SK-N-SH treated with all-trans-retinoic acid at 6 μM for 48 hours (cell line): ENCODE measurements around the gene MEG3.

Experiments
- ATAC-seq: fragments of 200-7000 bp; cut with Tn5 transposase; 3 replicates; pipeline ENCODE4 v1.9.1; 2020; ENCODE audit warnings: mild to moderate bottlenecking, moderate library complexity
- ARNTL ChIP-seq: fragments of 450-650 bp; formaldehyde crosslinking; IDR thresholded peaks from 2 replicates; pipeline ENCODE4 v1.5.0; 2020; ENCODE audit warnings: low read depth, mild to moderate bottlenecking, moderate library complexity, borderline replicate concordance
- BACH2 ChIP-seq: fragments of 250-450 bp; sonication (Bioruptor Pico); IDR thresholded peaks from 2 replicates; pipeline ENCODE4 v1.9.0; 2021; ENCODE audit warnings: mild to moderate bottlenecking, borderline replicate concordance
- CREB5 ChIP-seq: fragments of 250-450 bp; sonication (Bioruptor Pico); IDR thresholded peaks from 2 replicates; pipeline ENCODE4 v1.5.1; 2020; ENCODE audit warnings: low read depth, mild to moderate bottlenecking, moderate library complexity
- CSDC2 ChIP-seq: fragments of 250-450 bp; sonication (Bioruptor Pico); IDR thresholded peaks from 2 replicates; pipeline ENCODE4 v1.5.0; 2020; ENCODE audit warnings: mild to moderate bottlenecking, moderate library complexity
- ESRRG ChIP-seq: fragments of 250-450 bp; sonication (Bioruptor Pico); IDR thresholded peaks from 2 replicates; pipeline ENCODE4 v1.6.1; 2021; ENCODE audit warnings: mild to moderate bottlenecking
- GLIS3 ChIP-seq: fragments of 250-450 bp; sonication (Bioruptor Pico); IDR thresholded peaks from 2 replicates; pipeline ENCODE4 v1.5.0; 2020; ENCODE audit warnings: mild to moderate bottlenecking, moderate library complexity
- ISL1 ChIP-seq: fragments of 250-450 bp; sonication (Bioruptor Pico); IDR thresholded peaks from 2 replicates; pipeline ENCODE4 v2.1.2; 2022; ENCODE audit warnings: mild to moderate bottlenecking, moderate library complexity
- PATZ1 ChIP-seq: fragments of 250-450 bp; sonication (Bioruptor Pico); IDR thresholded peaks from 2 replicates; pipeline ENCODE4 v1.8.0; 2020; ENCODE audit warnings: mild to moderate bottlenecking, moderate library complexity, borderline replicate concordance
- POU6F1 ChIP-seq: fragments of 250-450 bp; sonication (Bioruptor Pico); IDR thresholded peaks from 2 replicates; pipeline ENCODE4 v1.8.0; 2021; ENCODE audit warnings: low read depth, mild to moderate bottlenecking, moderate library complexity, borderline replicate concordance
- PPARA ChIP-seq: fragments of 250-450 bp; sonication (Bioruptor Pico); IDR thresholded peaks from 2 replicates; pipeline ENCODE4 v1.5.0; 2020; ENCODE audit warnings: mild to moderate bottlenecking, borderline replicate concordance
- RARB ChIP-seq: fragments of 250-450 bp; sonication (Bioruptor Pico); IDR thresholded peaks from 2 replicates; pipeline ENCODE4 v1.8.0; 2021; ENCODE audit warnings: mild to moderate bottlenecking, moderate library complexity
- SNAI2 ChIP-seq: fragments of 250-450 bp; sonication (Bioruptor Pico); IDR thresholded peaks from 2 replicates; pipeline ENCODE4 v1.5.0; 2020; ENCODE audit warnings: mild to moderate bottlenecking, moderate library complexity
- TCF4 ChIP-seq: fragments of 250-450 bp; sonication (Bioruptor Pico); IDR thresholded peaks from 2 replicates; pipeline ENCODE4 v1.8.0; 2021; ENCODE audit warnings: mild to moderate bottlenecking, moderate library complexity, borderline replicate concordance
- TOX ChIP-seq: fragments of 250-450 bp; sonication (Bioruptor Pico); IDR thresholded peaks from 2 replicates; pipeline ENCODE4 v1.8.0; 2021; ENCODE audit warnings: mild to moderate bottlenecking, moderate library complexity, borderline replicate concordance
- TSHZ2 ChIP-seq: fragments of 250-450 bp; sonication (Bioruptor Pico); IDR thresholded peaks from 2 replicates; pipeline ENCODE4 v1.5.0; 2020; ENCODE audit warnings: mild to moderate bottlenecking, moderate library complexity
- ZC3H10 ChIP-seq: fragments of 250-450 bp; sonication (Bioruptor Pico); IDR thresholded peaks from 2 replicates; pipeline ENCODE4 v1.5.1; 2021; ENCODE audit warnings: mild to moderate bottlenecking, moderate library complexity
- ZFP3 ChIP-seq: fragments of 250-450 bp; sonication (Bioruptor Pico); IDR thresholded peaks from 2 replicates; pipeline ENCODE4 v1.5.0; 2020; ENCODE audit warnings: mild to moderate bottlenecking, moderate library complexity
- ZFP30 ChIP-seq: fragments of 450-650 bp; formaldehyde crosslinking; IDR thresholded peaks from 2 replicates; pipeline ENCODE4 v1.5.0; 2022; ENCODE audit warnings: mild to moderate bottlenecking, moderate library complexity
- ZNF565 ChIP-seq: fragments of 450-650 bp; formaldehyde crosslinking; conservative IDR thresholded peaks from 2 replicates; pipeline ENCODE4 v1.5.0; 2020; ENCODE audit warnings: low read depth, mild to moderate bottlenecking, moderate library complexity
- ZNF70 ChIP-seq: fragments of 450-650 bp; formaldehyde crosslinking; IDR thresholded peaks from 2 replicates; pipeline ENCODE4 v1.5.0; 2020; ENCODE audit warnings: mild to moderate bottlenecking, moderate library complexity
- ZNF8 ChIP-seq: fragments of 450-650 bp; formaldehyde crosslinking; IDR thresholded peaks from 2 replicates; pipeline ENCODE4 v1.5.0; 2020; ENCODE audit warnings: mild to moderate bottlenecking, moderate library complexity

Gene MEG3

GRCh38 chr14:100891501-100892445, 65.9 kb downstream of the MEG3 start:
- ATAC-seq: no peak
- TF ChIP-seq ESRRG (CRISPR knock-in tag): no peak
- TF ChIP-seq ZFP3 (CRISPR knock-in tag): no peak
- TF ChIP-seq POU6F1 (CRISPR knock-in tag): no peak
- TF ChIP-seq TSHZ2: no peak
- TF ChIP-seq ISL1: no peak
- no peak for TF ChIP-seq CSDC2 (CRISPR knock-in tag)
- no peak for TF ChIP-seq BACH2 (CRISPR knock-in tag)
- TF ChIP-seq ZNF70 (CRISPR knock-in tag): no peak
- TF ChIP-seq ZNF565 (CRISPR knock-in tag): no peak
- no peak for TF ChIP-seq TOX (CRISPR knock-in tag)
- no peak for TF ChIP-seq CREB5 (CRISPR knock-in tag)
- no peak for TF ChIP-seq ARNTL (CRISPR knock-in tag)
- TF ChIP-seq PPARA (CRISPR knock-in tag): no peak
- no peak for TF ChIP-seq SNAI2
- no peak for TF ChIP-seq TCF4 (CRISPR knock-in tag)
- TF ChIP-seq PATZ1: no peak
- TF ChIP-seq ZNF8 (CRISPR knock-in tag): no peak
- no peak for TF ChIP-seq ZFP30 (CRISPR knock-in tag)
- TF ChIP-seq, all 23 proteins: peak for 0

GRCh38 chr14:100892496-100893227, 66.7 kb downstream of the MEG3 start:
- no peak for ATAC-seq
- no peak for TF ChIP-seq GLIS3
- no peak for TF ChIP-seq RARB (CRISPR knock-in tag)
- no peak for TF ChIP-seq BACH2 (CRISPR knock-in tag)
- TF ChIP-seq TOX (CRISPR knock-in tag): no peak
- no peak for TF ChIP-seq ESRRG (CRISPR knock-in tag)
- no peak for TF ChIP-seq ZNF70 (CRISPR knock-in tag)

GRCh38 chr14:100893228-100893601, 67.3 kb downstream of the MEG3 start:
- no peak for TF ChIP-seq TCF4 (CRISPR knock-in tag)
- no peak for TF ChIP-seq ZFP3 (CRISPR knock-in tag)
- no peak for TF ChIP-seq GLIS3
- TF ChIP-seq SNAI2: no peak
- no peak for TF ChIP-seq ARNTL (CRISPR knock-in tag)
- TF ChIP-seq PATZ1: no peak
- TF ChIP-seq ESRRG (CRISPR knock-in tag): no peak
- TF ChIP-seq ISL1: no peak
- TF ChIP-seq ZC3H10: no peak
- TF ChIP-seq TOX (CRISPR knock-in tag): no peak
- no peak for TF ChIP-seq ZNF565 (CRISPR knock-in tag)
- TF ChIP-seq, all 23 proteins: peak for 0
- no peak for ATAC-seq
